GM23248 (cell line): ENCODE data around the gene KIAA0586.

ENCODE experiments used
- EZH2 ChIP-seq: fragments of 200-600 bp; sonication (generic); IDR thresholded peaks from 2 replicates; pipeline ENCODE4 v1.6.1; 2018; ENCODE audit warnings: antibody characterized with exemption, mild to moderate bottlenecking; ENCODE audit not compliant: insufficient read depth, poor library complexity, severe bottlenecking
- EZH2phosphoT487 ChIP-seq: fragments of 200-600 bp; sonication (generic); IDR thresholded peaks from 2 replicates; pipeline ENCODE4 v1.6.1; 2018; ENCODE audit warnings: antibody characterized with exemption, moderate library complexity, mild to moderate bottlenecking, low read depth; ENCODE audit not compliant: insufficient read depth

- no peak for TF ChIP-seq EZH2
- no peak for TF ChIP-seq EZH2phosphoT487
Observed at GRCh38 chr14:58444627-58445026, 17.1 kb downstream of the KIAA0586 start.
